ENCODE measurements around the gene DYNC1I2. TPM values are rescaled to one million over a fixed set of nuclear protein-coding genes. Genes with fewer than 3 reads are reported as not detected.
A peak's percentile ranks its signal among the peaks of the same experiment; 100 is the strongest.
"Not testable (repeated sequence)": the region's sequence is repeated elsewhere in the genome, so short reads cannot be mapped to it uniquely, and the experiment has no call there.

The DYNC1I2 gene
- total RNA-seq, 1 donor from 2014 or later, result 121 TPM

DNA sequence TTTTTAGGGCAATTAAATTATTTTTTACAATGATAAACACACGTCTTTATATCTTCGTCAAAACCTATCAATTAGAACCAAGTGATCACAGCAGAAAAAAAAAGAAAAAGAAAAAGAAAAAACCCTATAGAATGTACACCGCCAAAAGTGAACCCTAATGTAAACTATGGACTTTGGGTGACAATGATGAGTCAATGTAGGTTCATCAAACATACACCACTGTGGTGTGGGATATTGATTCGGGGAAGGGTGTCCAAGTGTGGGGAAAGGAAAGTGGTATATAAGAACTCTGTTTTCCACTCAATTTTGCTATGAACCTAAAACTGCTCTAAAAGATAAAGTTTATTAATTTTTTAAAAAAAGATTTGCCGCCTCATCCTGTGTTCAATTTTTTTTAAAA is 85.1 kb downstream of the DYNC1I2 start:
- no peak overlapping the region for H3K9ac ChIP-seq (ENCODE audit: low read length)
- H3K9me3 Mint-ChIP-seq (ENCODE audit: unreplicated experiment), result peaks cover 6% of the 10 kb centered on the region

GRCh38 chr2:171774581-171774980 is 87.3 kb downstream of the DYNC1I2 start:
- H3K4me3 Mint-ChIP-seq (ENCODE audit: unreplicated experiment); H3K4me1 Mint-ChIP-seq (ENCODE audit: low read depth, unreplicated experiment); H3K36me3 ChIP-seq (ENCODE audit: insufficient read depth, low read length); H3K27me3 Mint-ChIP-seq (ENCODE audit: low read depth, unreplicated experiment); H3K4me2 ChIP-seq (ENCODE audit: low read length); H3K27me3 ChIP-seq (ENCODE audit: insufficient read depth, low read length); H3K4me1 ChIP-seq (ENCODE audit: insufficient read depth, low read length); H2AFZ ChIP-seq (ENCODE audit: low read depth, low read length); H3K9me3 ChIP-seq (ENCODE audit: insufficient read depth, low read depth, low read length); FAIRE-seq; H3K27ac Mint-ChIP-seq (ENCODE audit: unreplicated experiment); H3K4me3 ChIP-seq (ENCODE audit: insufficient read depth, low read depth, low read length); H4K20me1 ChIP-seq (ENCODE audit: insufficient read depth, low read length); DNase-seq (ENCODE audit: low read depth); H3K79me2 ChIP-seq (ENCODE audit: insufficient read depth, low read length); H3K27ac ChIP-seq (ENCODE audit: low read depth, low read length); H3K9me3 Mint-ChIP-seq (ENCODE audit: unreplicated experiment); H3K9ac ChIP-seq (ENCODE audit: low read length): not testable (repeated sequence)
- H3K36me3 Mint-ChIP-seq (ENCODE audit: low read depth, unreplicated experiment), result peaks cover 13% of the 10 kb centered on the region

More for the DNA sequence above, 85.1 kb downstream of the DYNC1I2 start:
- no peaks in the 10 kb centered on the region for H4K20me1 ChIP-seq (ENCODE audit: insufficient read depth, low read length)
- peaks cover 13% of the 10 kb centered on the region for H3K36me3 Mint-ChIP-seq (ENCODE audit: low read depth, unreplicated experiment)
- no peak overlapping the region for H3K4me3 Mint-ChIP-seq (ENCODE audit: unreplicated experiment)
- H3K4me1 ChIP-seq (ENCODE audit: insufficient read depth, low read length), result no peaks in the 10 kb centered on the region
- H3K4me2 ChIP-seq (ENCODE audit: low read length), result no peak overlapping the region
- H3K27me3 ChIP-seq (ENCODE audit: insufficient read depth, low read length), result no peaks in the 10 kb centered on the region
- no peak for TF ChIP-seq EZH2 (IDR thresholded peaks at IDR 0.05; ENCODE audit: insufficient read depth, low read length)
- TF ChIP-seq, protein P1, sequence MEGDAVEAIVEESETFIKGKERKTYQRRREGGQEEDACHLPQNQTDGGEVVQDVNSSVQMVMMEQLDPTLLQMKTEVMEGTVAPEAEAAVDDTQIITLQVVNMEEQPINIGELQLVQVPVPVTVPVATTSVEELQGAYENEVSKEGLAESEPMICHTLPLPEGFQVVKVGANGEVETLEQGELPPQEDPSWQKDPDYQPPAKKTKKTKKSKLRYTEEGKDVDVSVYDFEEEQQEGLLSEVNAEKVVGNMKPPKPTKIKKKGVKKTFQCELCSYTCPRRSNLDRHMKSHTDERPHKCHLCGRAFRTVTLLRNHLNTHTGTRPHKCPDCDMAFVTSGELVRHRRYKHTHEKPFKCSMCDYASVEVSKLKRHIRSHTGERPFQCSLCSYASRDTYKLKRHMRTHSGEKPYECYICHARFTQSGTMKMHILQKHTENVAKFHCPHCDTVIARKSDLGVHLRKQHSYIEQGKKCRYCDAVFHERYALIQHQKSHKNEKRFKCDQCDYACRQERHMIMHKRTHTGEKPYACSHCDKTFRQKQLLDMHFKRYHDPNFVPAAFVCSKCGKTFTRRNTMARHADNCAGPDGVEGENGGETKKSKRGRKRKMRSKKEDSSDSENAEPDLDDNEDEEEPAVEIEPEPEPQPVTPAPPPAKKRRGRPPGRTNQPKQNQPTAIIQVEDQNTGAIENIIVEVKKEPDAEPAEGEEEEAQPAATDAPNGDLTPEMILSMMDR (IDR thresholded peaks at IDR 0.05; ENCODE audit: insufficient read depth, low read depth, low read length), result no peak
- H3K79me2 ChIP-seq (ENCODE audit: insufficient read depth, low read length), result no peaks in the 10 kb centered on the region
- no peaks in the 10 kb centered on the region for H3K4me1 Mint-ChIP-seq (ENCODE audit: low read depth, unreplicated experiment)
- FAIRE-seq (no peak), DNase-seq (ENCODE audit: low read depth) (no peak)
- H3K27ac Mint-ChIP-seq (ENCODE audit: unreplicated experiment), result peak overlapping the region; percentile 8
- H2AFZ ChIP-seq (ENCODE audit: low read depth, low read length), result no peak overlapping the region
- no peaks in the 10 kb centered on the region for H3K36me3 ChIP-seq (ENCODE audit: insufficient read depth, low read length)
- no peak overlapping the region for H3K4me3 ChIP-seq (ENCODE audit: insufficient read depth, low read depth, low read length)
- no peak overlapping the region for H3K27ac ChIP-seq (ENCODE audit: low read depth, low read length)
- H3K27me3 Mint-ChIP-seq (ENCODE audit: low read depth, unreplicated experiment), result no peaks in the 10 kb centered on the region
- H3K9me3 ChIP-seq (ENCODE audit: insufficient read depth, low read depth, low read length), result no peaks in the 10 kb centered on the region

DNA sequence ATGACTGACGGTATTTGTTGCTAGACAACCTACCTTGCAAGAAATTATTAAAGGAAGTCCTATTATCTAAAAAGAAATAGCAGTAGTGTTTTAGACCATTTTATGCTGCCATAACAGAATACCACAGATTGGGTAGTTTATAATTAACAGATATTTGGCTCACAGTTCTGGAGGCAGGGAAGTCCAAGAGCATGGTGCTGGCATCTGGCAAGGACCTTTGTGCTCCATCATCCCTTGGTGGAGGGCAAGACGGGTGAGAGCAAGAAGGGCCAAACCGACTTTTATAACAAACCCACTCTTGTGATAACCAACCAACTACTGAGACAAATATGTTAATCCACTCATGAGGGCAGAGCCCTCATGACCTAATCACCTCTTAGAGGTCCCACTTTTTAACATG is 91.2 kb downstream of the DYNC1I2 start:
- Histone ChIP-seq H3K9me3 (ENCODE audit: insufficient read depth, low read depth, low read length) (no peaks in the 10 kb centered on the region), H3K4me1 (ENCODE audit: insufficient read depth, low read length) (no peaks in the 10 kb centered on the region), H3K27me3 (ENCODE audit: insufficient read depth, low read length) (no peaks in the 10 kb centered on the region), H3K4me2 (ENCODE audit: low read length) (no peak overlapping the region), H3K36me3 (ENCODE audit: insufficient read depth, low read length) (no peaks in the 10 kb centered on the region), H2AFZ (ENCODE audit: low read depth, low read length) (no peak overlapping the region), H3K27ac (ENCODE audit: low read depth, low read length) (no peak overlapping the region), H4K20me1 (ENCODE audit: insufficient read depth, low read length) (no peaks in the 10 kb centered on the region), H3K9ac (ENCODE audit: low read length) (no peak overlapping the region), H3K4me3 (ENCODE audit: insufficient read depth, low read depth, low read length) (no peak overlapping the region), H3K79me2 (ENCODE audit: insufficient read depth, low read length) (no peaks in the 10 kb centered on the region)
- Mint-ChIP-seq H3K4me1 (ENCODE audit: low read depth, unreplicated experiment) (no peaks in the 10 kb centered on the region), H3K4me3 (ENCODE audit: unreplicated experiment) (no peak overlapping the region), H3K27me3 (ENCODE audit: low read depth, unreplicated experiment) (no peaks in the 10 kb centered on the region), H3K36me3 (ENCODE audit: low read depth, unreplicated experiment) (peaks cover 13% of the 10 kb centered on the region), H3K27ac (ENCODE audit: unreplicated experiment) (no peak overlapping the region), H3K9me3 (ENCODE audit: unreplicated experiment) (peaks cover 6% of the 10 kb centered on the region)
- FAIRE-seq (no peak), DNase-seq (ENCODE audit: low read depth) (no peak)
- TF ChIP-seq, protein P1 (IDR thresholded peaks at IDR 0.05; ENCODE audit: insufficient read depth, low read depth, low read length), result no peak
- TF ChIP-seq EZH2 (IDR thresholded peaks at IDR 0.05; ENCODE audit: insufficient read depth, low read length), result no peak
